GM08714 (cell line): ENCODE data around the gene PTGES3L.
"Not testable (repeated sequence)": the region's sequence is repeated elsewhere in the genome, so short reads cannot be mapped to it uniquely, and the experiment has no call there.

ENCODE experiments used
- H3K4me3 ChIP-seq: fragments of 200-500 bp; sonication (Bioruptor generic); 2 replicates; pipeline ENCODE4 v1.5.1; 2014; ENCODE audit warnings: mild to moderate bottlenecking, low read length, inconsistent platforms
- ZNF274 ChIP-seq: IDR thresholded peaks from 2 replicates; pipeline ENCODE4 v1.6.1; 2012; ENCODE audit warnings: mild to moderate bottlenecking, low read depth, low read length

PTGES3L gene

GRCh38 chr17:42975265-42975664, 4.6 kb downstream of the PTGES3L start:
- no peak for TF ChIP-seq ZNF274
- no peak overlapping the region for H3K4me3 ChIP-seq

- H3K4me3 ChIP-seq, result not testable (repeated sequence)
These were observed 6.6 kb downstream of the PTGES3L start for GRCh38 chr17:42973323-42973722.

GRCh38 chr17:42971589-42971988, 8.3 kb downstream of the PTGES3L start:
- H3K4me3 ChIP-seq, result no peak overlapping the region
- TF ChIP-seq ZNF274, result no peak

- no peak for TF ChIP-seq ZNF274
- H3K4me3 ChIP-seq, result no peak overlapping the region
These were observed 10.8 kb downstream of the PTGES3L start for GRCh38 chr17:42969001-42969581.

GRCh38 chr17:42967925-42968324, 12.0 kb downstream of the PTGES3L start:
- H3K4me3 ChIP-seq, result no peak overlapping the region
- TF ChIP-seq ZNF274, result no peak

- no peak for TF ChIP-seq ZNF274
These were observed 15.5 kb downstream of the PTGES3L start, which contains the start of gene AARSD1 for GRCh38 chr17:42964161-42964932. AARSD1 (minus strand) TSS chr17:42964454; CDS start chr17:42964440, 14 bp downstream.

GRCh38 chr17:42953669-42954068, 26.2 kb downstream of the PTGES3L start:
- TF ChIP-seq ZNF274, result no peak
- H3K4me3 ChIP-seq, result no peak overlapping the region

More at GRCh38 chr17:42964161-42964932, 15.5 kb downstream of the PTGES3L start, which contains the start of gene AARSD1:
- H3K4me3 ChIP-seq, result peak within 1 kb of the TSS; percentile 87

GRCh38 chr17:42950044-42950783, 29.7 kb downstream of the PTGES3L start:
- no peak overlapping the region for H3K4me3 ChIP-seq
- no peak for TF ChIP-seq ZNF274

- H3K4me3 ChIP-seq, result no peak overlapping the region
- TF ChIP-seq ZNF274, result no peak
These were observed 33.1 kb downstream of the PTGES3L start for GRCh38 chr17:42946812-42947211.

GRCh38 chr17:42944211-42944610, 35.7 kb downstream of the PTGES3L start:
- no peak overlapping the region for H3K4me3 ChIP-seq
- no peak for TF ChIP-seq ZNF274

- no peak overlapping the region for H3K4me3 ChIP-seq
- no peak for TF ChIP-seq ZNF274
These were observed 41.9 kb downstream of the PTGES3L start for GRCh38 chr17:42937712-42938596.

GRCh38 chr17:42929497-42929844, 50.4 kb downstream of the PTGES3L start:
- no peak for TF ChIP-seq ZNF274
- H3K4me3 ChIP-seq, result no peak overlapping the region

GRCh38 chr17:42928714-42929496, 51.0 kb downstream of the PTGES3L start:
- TF ChIP-seq ZNF274, result no peak
- H3K4me3 ChIP-seq, result no peak overlapping the region
